HL-60 (cell line): ENCODE data around the gene HERPUD2.

Experiments used
- DNase-seq, 2 experiments: peaks; one replicate each; pipeline ENCODE4 v3.0.0-alpha.2; 2010 to 2020; ENCODE audit warnings: low read depth in 1 of 2, low spot score in 1 of 2
- H3K27ac ChIP-seq: fragments of 250-450 bp; sonication (Bioruptor Pico); replicated peaks from 2 replicates; pipeline ENCODE4 v1.5.1; 2020; ENCODE audit warnings: mild to moderate bottlenecking, moderate library complexity
- H3K27me3 ChIP-seq: fragments of 250-450 bp; sonication (Bioruptor Pico); 2 replicates; pipeline ENCODE4 v1.5.1; 2021; ENCODE audit warnings: mild to moderate bottlenecking, moderate library complexity; ENCODE audit not compliant: insufficient read depth, poor library complexity, severe bottlenecking
- H3K4me3 ChIP-seq: replicated peaks from 2 replicates; pipeline ENCODE4 v1.5.1; 2011; ENCODE audit warnings: mild to moderate bottlenecking, control low read depth, low read length; ENCODE audit not compliant: insufficient read depth
- CTCF ChIP-seq: IDR thresholded peaks from one replicate; pipeline ENCODE4 v1.5.1; 2011; ENCODE audit warnings: low read length, control low read depth, inconsistent platforms; ENCODE audit not compliant: insufficient read depth
- GABPA ChIP-seq: IDR thresholded peaks from 2 replicates; pipeline ENCODE4 v1.6.1; 2012; ENCODE audit warnings: low read depth
- POLR2AphosphoS5 ChIP-seq: IDR thresholded peaks from 2 replicates; pipeline ENCODE4 v1.6.1; 2012; ENCODE audit warnings: low read depth
- REST ChIP-seq: IDR thresholded peaks from 2 replicates; pipeline ENCODE4 v1.6.1; 2012; ENCODE audit warnings: low read depth; ENCODE audit not compliant: insufficient replicate concordance
- SPI1 ChIP-seq: IDR thresholded peaks from 2 replicates; pipeline ENCODE4 v1.6.1; 2012; ENCODE audit warnings: low read depth, mild to moderate bottlenecking, borderline replicate concordance

Gene HERPUD2

GRCh38 chr7:35650751-35651150, 44.2 kb downstream of the HERPUD2 start:
- TF ChIP-seq GABPA, result no peak
- TF ChIP-seq POLR2AphosphoS5, result no peak
- no peak for TF ChIP-seq CTCF
- no peak for TF ChIP-seq REST
- TF ChIP-seq SPI1, result no peak
- H3K27ac ChIP-seq, result no peak overlapping the region
- DNase-seq, result no peak
- no peaks in the 10 kb centered on the region for H3K27me3 ChIP-seq
- no peak overlapping the region for H3K4me3 ChIP-seq

- Histone ChIP-seq H3K4me3 (no peak overlapping the region), H3K27me3 (no peaks in the 10 kb centered on the region), H3K27ac (no peak overlapping the region)
- DNase-seq, result no peak
- no peak for TF ChIP-seq SPI1
- no peak for TF ChIP-seq POLR2AphosphoS5
- TF ChIP-seq GABPA, result no peak
- TF ChIP-seq CTCF, result no peak
- TF ChIP-seq REST, result no peak
These were observed 45.2 kb downstream of the HERPUD2 start for GRCh38 chr7:35649711-35650110.

GRCh38 chr7:35648367-35648766, 46.6 kb downstream of the HERPUD2 start:
- Histone ChIP-seq H3K27me3 (no peaks in the 10 kb centered on the region), H3K4me3 (no peak overlapping the region), H3K27ac (no peak overlapping the region)
- no peak for DNase-seq
- no peak for TF ChIP-seq GABPA
- no peak for TF ChIP-seq REST
- no peak for TF ChIP-seq POLR2AphosphoS5
- no peak for TF ChIP-seq SPI1
- no peak for TF ChIP-seq CTCF
